ENCODE results near the gene FAM50B.

Gene FAM50B

GRCh38 chr6:3876101-3876500 is 26.9 kb downstream of the FAM50B start:
- no peaks in the 10 kb centered on the region for H3K36me3 ChIP-seq
- DNase-seq, result no peak
- H3K4me3 ChIP-seq (ENCODE audit: low read depth, low read length), result no peak overlapping the region
- no peaks in the 10 kb centered on the region for H3K9me3 ChIP-seq
- no peaks in the 10 kb centered on the region for H3K4me1 ChIP-seq
- no peak for TF ChIP-seq CTCF (IDR thresholded peaks at IDR 0.05; ENCODE audit: low read depth, low read length)
- peaks cover 3% of the 10 kb centered on the region; the same call in 1 of the 2 replicates for H3K27me3 ChIP-seq

GRCh38 chr6:3876866-3877265 is 27.7 kb downstream of the FAM50B start:
- no peaks in the 10 kb centered on the region for H3K4me1 ChIP-seq
- H3K36me3 ChIP-seq, result no peaks in the 10 kb centered on the region
- no peak overlapping the region for H3K4me3 ChIP-seq (ENCODE audit: low read depth, low read length)

GRCh38 chr6:3878048-3878666 is 29.0 kb downstream of the FAM50B start:
- H3K36me3 ChIP-seq, result no peaks in the 10 kb centered on the region
- H3K4me1 ChIP-seq, result no peaks in the 10 kb centered on the region
- H3K9me3 ChIP-seq, result no peaks in the 10 kb centered on the region
- H3K4me3 ChIP-seq (ENCODE audit: low read depth, low read length), result no peak overlapping the region
- no peak for DNase-seq
- no peak for TF ChIP-seq CTCF (IDR thresholded peaks at IDR 0.05; ENCODE audit: low read depth, low read length)
- peaks cover under 1% of the 10 kb centered on the region; the same call in 1 of the 2 replicates for H3K27me3 ChIP-seq

More at GRCh38 chr6:3876866-3877265, 27.7 kb downstream of the FAM50B start:
- H3K9me3 ChIP-seq, result no peaks in the 10 kb centered on the region
- DNase-seq, result no peak
- peaks cover 3% of the 10 kb centered on the region; the same call in 1 of the 2 replicates for H3K27me3 ChIP-seq
- TF ChIP-seq CTCF (IDR thresholded peaks at IDR 0.05; ENCODE audit: low read depth, low read length), result no peak

DNA sequence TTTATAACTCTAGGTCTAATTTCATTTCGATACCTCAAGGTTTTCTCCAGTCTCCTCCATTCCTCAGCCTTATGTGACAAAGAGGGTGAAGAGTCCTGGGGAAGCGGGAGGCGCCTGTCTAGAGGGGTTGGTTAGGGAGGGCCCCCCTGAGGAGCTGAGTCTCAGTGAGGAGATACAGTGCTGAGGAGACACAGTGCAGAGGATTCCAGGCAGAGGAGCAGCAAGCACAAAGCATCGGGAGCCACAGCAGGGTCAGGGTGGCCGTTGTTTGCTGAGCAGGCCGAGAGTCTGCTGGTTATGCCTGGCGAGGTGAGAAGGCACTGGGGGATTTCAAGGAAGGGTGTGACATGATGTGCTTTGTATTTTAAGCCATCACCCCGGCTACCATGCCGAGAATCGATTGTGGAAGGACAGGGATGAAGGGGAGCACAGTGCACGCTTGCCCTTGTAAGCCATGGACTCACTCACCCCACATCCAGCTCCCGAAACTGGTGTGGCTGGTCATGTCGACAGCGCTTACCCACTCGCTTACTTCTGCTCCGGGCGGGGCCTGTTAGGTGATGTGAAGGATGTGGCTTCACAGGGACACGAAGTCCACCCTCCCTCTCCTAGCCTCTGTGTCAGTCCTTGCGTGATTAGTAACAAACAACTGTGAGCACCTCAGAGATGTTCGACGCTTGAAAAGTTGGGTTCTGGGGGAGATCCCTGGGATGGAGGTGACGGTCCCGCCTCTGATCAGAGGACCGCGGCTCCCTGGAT is 30.2 kb downstream of the FAM50B start:
- H3K4me1 ChIP-seq, result no peaks in the 10 kb centered on the region

DNA sequence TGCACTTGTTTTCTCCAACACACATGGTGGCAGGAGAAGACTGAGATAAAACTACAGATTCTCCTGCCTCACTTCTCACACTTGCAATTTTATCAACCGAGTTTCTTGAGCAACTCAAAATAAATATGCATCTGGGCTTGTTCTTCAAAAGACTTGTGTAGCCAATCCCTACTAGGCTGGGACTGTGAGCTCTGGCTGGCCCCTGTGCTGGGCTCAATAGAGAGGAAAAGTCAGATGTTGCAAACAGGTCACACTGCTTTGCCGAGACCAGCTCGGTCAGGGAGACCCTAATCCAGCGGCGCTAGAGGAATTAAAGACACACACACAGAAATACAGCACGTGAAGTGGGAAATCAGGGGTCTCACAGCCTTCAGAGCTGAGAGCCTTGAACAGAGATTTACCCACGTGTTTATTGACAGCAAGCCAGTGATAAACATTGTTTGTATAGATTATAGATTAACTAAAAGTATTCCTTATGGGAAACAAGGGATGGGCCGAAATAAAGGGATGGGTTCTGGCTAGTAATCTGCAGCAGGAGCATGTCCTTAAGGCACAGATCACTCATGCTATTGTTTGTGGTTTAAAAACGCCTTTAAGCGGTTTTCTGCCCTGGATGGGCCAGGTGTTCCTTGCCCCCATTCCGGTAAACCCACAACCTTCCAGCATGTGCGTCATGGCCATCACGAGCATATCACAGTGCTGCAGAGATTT is 32.7 kb downstream of the FAM50B start:
- Histone ChIP-seq H3K4me1 (no peaks in the 10 kb centered on the region), H3K36me3 (no peaks in the 10 kb centered on the region), H3K9me3 (no peaks in the 10 kb centered on the region), H3K4me3 (ENCODE audit: low read depth, low read length) (no peak overlapping the region), H3K27me3 (no peaks in the 10 kb centered on the region)
- no peak for TF ChIP-seq CTCF (IDR thresholded peaks at IDR 0.05; ENCODE audit: low read depth, low read length)
- no peak for DNase-seq

More for the DNA sequence above, 30.2 kb downstream of the FAM50B start:
- H3K9me3 ChIP-seq, result no peaks in the 10 kb centered on the region
- H3K36me3 ChIP-seq, result no peaks in the 10 kb centered on the region
- no peak overlapping the region for H3K4me3 ChIP-seq (ENCODE audit: low read depth, low read length)
- DNase-seq, result no peak
- TF ChIP-seq CTCF (IDR thresholded peaks at IDR 0.05; ENCODE audit: low read depth, low read length), result no peak
- H3K27me3 ChIP-seq, result no peaks in the 10 kb centered on the region

Data from BE2C (cell line).